Suppressor macrophage treated with lipopolysaccharide for 4 hours (primary cell): ENCODE results near the gene GSPT2.
"Not testable (repeated sequence)": the region's sequence is repeated elsewhere in the genome, so short reads cannot be mapped to it uniquely, and the experiment has no call there.

Experiments
- DNase-seq: peaks from one replicate; pipeline ENCODE4 v3.0.0-alpha.2; 2020

Gene GSPT2

DNA sequence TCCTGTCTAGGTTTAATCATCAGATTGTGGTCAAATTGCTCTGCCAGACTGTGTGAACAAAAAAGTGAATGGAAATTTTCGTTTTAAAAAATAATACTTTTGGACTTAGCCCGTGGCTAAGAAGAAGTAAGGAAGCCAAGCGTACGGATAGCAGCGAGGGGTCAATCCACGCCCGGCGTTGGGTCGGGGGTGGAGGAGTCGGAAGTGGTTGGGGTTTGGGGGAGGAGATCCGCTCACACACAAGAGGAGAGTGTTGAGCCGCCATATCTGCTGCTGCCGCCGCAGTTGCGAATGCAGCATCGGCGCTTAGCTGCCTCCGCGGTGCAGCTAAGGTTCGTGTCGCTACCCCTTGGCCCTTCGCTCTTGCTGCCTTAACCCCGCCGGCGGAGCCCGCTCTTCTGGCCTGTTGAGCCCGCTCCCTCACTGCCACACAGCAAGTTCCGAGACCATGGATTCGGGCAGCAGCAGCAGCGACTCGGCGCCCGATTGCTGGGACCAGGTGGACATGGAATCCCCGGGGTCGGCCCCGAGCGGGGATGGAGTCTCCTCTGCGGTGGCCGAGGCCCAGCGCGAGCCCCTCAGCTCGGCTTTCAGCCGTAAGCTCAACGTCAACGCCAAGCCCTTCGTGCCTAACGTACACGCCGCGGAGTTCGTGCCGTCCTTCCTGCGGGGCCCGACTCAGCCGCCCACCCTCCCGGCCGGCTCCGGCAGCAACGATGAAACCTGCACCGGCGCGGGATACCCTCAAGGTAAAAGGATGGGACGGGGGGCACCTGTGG lies at the start of gene GSPT2:
TSS of gene GSPT2 (plus strand) at position 264 of the 779 bp plus-strand sequence. CDS start at position 449, 185 bp downstream.
- DNase-seq = peak; percentile 53

GRCh38 chrX:51694254-51694653 lies 49.0 kb upstream of the GSPT2 start:
- no peak for DNase-seq

DNA sequence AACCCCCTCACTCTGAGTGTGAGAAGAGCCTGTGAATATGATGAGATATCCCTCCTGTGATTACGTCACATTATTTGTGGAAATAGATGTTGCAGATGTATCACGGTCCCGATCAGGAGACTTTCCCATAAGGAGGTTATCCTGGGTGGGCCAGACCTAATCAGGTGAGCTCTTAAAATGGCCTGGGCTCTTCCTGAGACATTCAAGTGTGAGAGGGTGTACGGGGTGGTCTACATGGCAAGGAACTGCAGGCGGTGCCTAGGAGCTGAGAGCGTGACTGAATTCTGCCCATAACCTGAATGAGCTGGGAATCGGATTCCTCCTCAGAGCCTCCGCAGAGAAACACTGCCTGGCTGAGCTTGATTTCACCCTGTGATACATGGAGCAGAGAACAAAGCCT lies 45.8 kb upstream of the GSPT2 start:
- DNase-seq = no peak

DNA sequence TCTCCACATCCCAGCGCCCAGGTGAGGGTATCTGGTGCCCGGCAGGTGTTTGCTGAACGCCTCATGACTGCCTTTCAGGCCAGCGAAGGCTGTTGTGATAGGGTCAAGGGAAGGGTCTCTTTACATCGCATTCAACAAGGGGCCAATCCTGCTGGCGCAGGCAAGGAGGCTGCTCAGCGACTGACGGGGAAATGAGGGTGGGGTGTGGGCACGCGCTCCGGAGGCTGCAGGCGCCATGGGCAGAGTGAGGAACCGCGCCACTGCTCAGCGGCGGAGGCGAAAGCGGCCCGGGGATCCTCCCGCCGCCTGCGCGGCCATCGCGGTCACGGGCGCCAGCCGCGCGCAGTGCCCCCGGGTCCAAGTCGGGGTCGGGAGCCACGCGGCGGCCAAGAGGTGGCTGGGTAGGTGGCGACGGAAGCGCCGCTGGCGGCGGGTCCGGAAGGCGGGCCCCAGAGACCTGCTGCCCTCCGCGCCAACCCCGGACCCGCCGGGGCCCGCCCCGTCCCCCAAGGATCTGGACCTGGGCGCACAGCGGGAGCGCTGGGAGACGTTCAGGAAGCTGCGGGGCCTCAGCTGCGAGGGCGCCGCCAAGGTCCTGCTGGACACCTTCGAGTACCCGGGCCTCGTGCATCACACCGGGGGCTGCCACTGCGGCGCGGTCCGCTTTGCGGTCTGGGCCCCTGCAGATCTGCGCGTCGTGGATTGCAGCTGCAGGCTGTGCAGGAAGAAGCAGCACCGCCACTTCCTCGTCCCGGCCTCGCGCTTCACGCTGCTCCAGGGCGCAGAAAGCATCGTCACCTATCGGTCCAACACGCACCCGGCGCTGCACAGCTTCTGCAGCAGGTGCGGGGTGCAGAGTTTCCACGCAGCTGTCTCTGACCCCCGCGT lies 32.7 kb upstream of the GSPT2 start, which contains the start of gene CENPVL1:
TSS of gene CENPVL1 (plus strand) at position 236 of the 888 bp plus-strand sequence. CDS start at position 236, 0 bp downstream.
- not testable (repeated sequence) for DNase-seq

- DNase-seq = not testable (repeated sequence)
These were observed 30.1 kb upstream of the GSPT2 start for GRCh38 chrX:51712943-51713647.

DNA sequence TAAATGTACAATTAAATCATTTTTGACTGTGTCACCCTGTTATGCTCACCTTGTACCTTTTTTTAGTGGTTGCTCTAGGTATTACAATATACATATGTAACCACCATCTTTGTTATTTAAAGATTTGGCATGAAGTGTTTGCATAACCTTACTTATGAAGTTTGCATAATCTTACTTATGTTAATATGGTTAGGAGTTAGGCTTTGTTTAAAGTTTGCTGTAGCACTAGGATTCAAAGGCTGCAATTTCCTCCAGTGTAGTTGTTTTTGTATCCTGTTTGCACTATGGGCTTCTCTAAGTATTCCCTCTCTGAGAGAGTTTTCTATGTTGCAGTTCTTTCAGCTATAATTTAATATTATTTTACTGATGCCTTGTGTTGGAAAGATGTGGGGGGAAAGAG lies 15.0 kb upstream of the GSPT2 start:
- no peak for DNase-seq

DNA sequence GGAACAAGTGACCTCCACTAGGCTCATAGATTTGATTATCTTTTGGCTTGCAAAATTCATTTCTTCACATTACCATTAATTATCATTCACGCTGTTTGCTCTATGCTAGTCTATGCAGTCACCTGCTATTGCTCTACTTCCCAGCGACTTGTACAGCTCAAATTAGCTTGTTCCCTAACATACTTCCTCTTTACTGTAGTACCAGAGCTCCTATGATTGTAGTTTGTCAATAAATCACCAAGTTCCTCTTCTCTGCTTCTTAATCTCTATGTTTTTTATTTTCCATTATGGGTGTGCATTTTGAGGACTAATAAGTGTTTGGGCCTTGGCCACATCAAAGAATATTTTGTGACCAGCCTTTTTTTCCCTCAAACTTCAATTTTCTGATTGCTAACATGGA lies 6.2 kb upstream of the GSPT2 start:
- peak; percentile 30 for DNase-seq

DNA sequence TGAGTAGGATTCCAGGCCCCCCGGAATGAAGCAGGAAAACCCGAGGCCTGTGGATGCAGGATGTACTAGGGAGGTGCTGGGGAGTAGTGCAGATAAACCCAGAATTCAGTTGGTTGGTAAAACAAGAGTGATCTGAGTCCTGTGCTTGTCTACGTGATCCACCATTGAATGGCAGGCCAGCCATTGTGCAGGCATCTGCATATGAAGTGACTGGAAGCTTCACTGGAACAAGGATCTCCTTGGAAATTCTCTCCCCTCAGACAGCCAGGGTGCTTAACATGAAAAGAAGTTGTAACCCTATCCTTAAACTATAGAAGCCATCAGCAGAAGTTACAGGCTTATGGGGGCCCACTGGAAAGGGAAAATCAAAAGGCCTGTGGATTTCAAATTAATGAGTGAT lies 656 bp upstream of the GSPT2 start:
- no peak for DNase-seq

- DNase-seq = no peak
These were observed 4.4 kb downstream of the GSPT2 start for GRCh38 chrX:51747671-51748070.

DNA sequence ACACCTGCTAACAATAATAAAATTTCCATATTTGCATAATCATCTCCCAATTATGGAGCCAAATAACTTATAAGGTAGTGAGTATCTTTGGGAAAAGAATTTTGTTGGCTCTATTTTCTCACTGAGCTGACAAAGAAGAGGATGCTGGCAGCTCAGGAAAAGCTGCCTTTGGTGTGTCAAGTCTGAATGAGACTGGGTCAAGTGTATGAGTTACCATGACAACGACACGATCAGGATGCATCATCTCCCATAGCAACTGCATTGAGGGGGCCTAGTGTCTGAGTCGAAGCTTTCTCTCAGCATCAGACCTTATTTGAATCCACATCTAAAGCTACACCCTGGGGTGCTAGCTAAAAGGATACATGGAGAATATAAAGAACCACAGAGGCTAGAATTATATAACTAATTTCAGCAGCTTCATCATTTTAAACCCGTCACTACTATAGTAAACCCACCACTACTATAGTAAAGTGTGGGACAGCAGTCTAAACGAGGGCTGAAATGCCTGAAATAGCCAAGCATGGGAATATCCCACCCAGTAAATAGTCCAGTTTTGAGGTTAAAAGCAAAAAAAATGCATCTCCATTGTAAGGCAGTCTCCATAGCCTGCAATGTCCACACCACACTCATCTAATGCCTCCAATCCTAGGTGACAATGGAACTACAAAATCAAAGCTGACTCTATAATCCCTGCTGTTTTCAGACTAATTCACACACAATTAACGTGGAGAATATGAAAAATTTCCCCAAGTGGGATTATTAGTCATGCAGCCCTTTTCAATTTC lies 16.0 kb downstream of the GSPT2 start:
- no peak for DNase-seq

- DNase-seq = no peak
These were observed 17.4 kb downstream of the GSPT2 start for GRCh38 chrX:51760657-51761056.

GRCh38 chrX:51766546-51766945 lies 23.3 kb downstream of the GSPT2 start:
- DNase-seq = no peak

DNA sequence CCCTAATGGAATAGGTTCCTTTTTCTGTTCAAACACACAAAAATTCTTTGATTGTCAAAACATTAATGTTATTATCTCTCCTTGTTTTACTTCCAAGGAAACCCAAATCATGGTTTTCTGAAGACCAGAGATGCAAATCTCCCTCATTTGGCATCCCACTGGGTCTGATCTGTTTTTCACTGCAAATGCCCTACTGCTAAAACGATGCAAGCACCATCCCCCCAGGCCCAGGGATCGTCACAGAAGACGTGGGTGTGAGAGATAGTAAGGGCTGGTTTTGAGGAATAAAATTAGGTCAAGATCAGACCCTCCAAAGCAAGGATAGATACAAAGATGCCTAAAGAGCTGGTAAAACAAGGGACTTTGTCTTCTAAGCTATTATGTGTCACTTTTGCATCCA lies 33.6 kb downstream of the GSPT2 start:
- DNase-seq = no peak

DNA sequence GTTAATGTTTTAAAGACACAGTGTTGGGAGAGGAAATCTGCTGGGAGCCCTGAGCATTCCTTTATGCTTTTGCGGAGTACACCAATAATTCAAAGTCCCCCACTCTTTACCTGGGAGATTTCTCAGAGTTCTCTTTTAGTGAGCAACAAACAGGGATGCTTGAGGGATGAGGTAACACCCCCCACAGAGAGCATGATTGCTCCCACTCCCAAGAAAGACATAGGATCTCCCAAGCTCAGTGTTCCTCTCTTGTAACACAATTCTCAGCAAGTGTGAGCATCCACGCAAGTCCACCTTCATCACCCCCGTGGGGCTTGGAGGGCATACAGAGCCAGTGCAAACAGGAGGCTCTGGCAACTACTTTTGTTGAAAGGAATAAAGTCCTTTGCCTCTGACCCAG lies 36.1 kb downstream of the GSPT2 start:
- no peak for DNase-seq

DNA sequence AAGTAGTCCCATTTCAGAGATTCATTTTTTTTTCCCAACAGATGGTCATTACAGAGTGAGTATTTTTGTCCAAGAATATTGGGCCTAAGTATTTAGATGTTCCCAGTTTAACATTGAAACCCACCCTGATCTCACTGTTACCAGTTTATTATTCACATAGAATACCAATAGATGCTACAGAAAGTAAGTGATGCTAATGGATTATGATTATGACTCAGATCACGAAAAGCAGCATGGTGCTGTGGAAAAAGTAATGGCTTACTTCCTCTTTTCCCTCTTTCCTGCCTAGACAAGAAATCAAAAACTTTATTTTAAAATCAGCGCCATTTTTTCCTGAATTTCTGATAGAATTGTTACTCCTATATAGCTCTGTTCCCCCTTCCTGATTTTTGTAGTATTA lies 51.9 kb downstream of the GSPT2 start:
- DNase-seq = no peak
